Measurements from ENCODE around the gene P3H1. TPM values are rescaled to one million over a fixed set of nuclear protein-coding genes. Genes with fewer than 3 reads are reported as not detected.
"Not testable (repeated sequence)": the region's sequence is repeated elsewhere in the genome, so short reads cannot be mapped to it uniquely, and the experiment has no call there.

Gene P3H1
- total and polyA plus RNA-seq, 12 donors: 23.7 to 178 (median 46.8) TPM

- no peak for DNase-seq
- 90 to 100% (median 97%) methylated on average over 1 of the region's 1 CpG for WGBS, 4 donors
- Histone ChIP-seq H3K4me1 (replicated peaks in 1 of 2) (no peaks in the 10 kb centered on the region), H3K36me3 (replicated peaks in 1 of 2) (no peaks in the 10 kb centered on the region), H3K27ac (no peak overlapping the region), H3K27me3 (no peaks in the 10 kb centered on the region), H3K9me3 (replicated peaks in 1 of 3) (no peaks in the 10 kb centered on the region), H3K4me3 (no peak overlapping the region)
- no peak for TF ChIP-seq CTCF (IDR thresholded peaks at IDR 0.05)
- no peak for TF ChIP-seq POLR2A (IDR thresholded peaks at IDR 0.05)
- intact Hi-C loops (cut with DNase I): no loop called here
These were observed 46.0 kb downstream of the P3H1 start for GRCh38 chr1:42720868-42721267.

- H3K36me3 ChIP-seq (replicated peaks in 1 of 2); H3K27ac ChIP-seq; H3K27me3 ChIP-seq; H3K4me1 ChIP-seq (replicated peaks in 1 of 2); DNase-seq; H3K4me3 ChIP-seq; intact Hi-C loops (cut with DNase I): not testable (repeated sequence)
- H3K9me3 ChIP-seq (replicated peaks in 1 of 3): peaks cover 0 to 16% (median 0%) of the 10 kb centered on the region in 3 donors
These were observed 52.4 kb downstream of the P3H1 start for GRCh38 chr1:42714441-42714840.

- Histone ChIP-seq H3K36me3 (replicated peaks in 1 of 2) (no peaks in the 10 kb centered on the region), H3K27ac (no peak overlapping the region), H3K4me1 (replicated peaks in 1 of 2) (no peaks in the 10 kb centered on the region), H3K4me3 (no peak overlapping the region), H3K9me3 (replicated peaks in 1 of 3) (peaks cover 0 to 16% (median 0%) of the 10 kb centered on the region in 3 donors), H3K27me3 (no peaks in the 10 kb centered on the region)
- no peak for DNase-seq
- intact Hi-C loops (cut with DNase I): no loop called here
- TF ChIP-seq CTCF (IDR thresholded peaks at IDR 0.05) (no peak), POLR2A (IDR thresholded peaks at IDR 0.05) (no peak)
These were observed 53.5 kb downstream of the P3H1 start for GRCh38 chr1:42713293-42713692.

- H3K27me3 ChIP-seq; DNase-seq; H3K36me3 ChIP-seq (replicated peaks in 1 of 2); H3K4me3 ChIP-seq; H3K4me1 ChIP-seq (replicated peaks in 1 of 2); H3K27ac ChIP-seq; intact Hi-C loops (cut with DNase I): not testable (repeated sequence)
- peaks cover 0 to 16% (median 0%) of the 10 kb centered on the region in 3 donors for H3K9me3 ChIP-seq (replicated peaks in 1 of 3)
- 94 to 100% (median 99%) methylated on average over 3 of the region's 3 CpGs for WGBS, 4 donors
These were observed 54.0 kb downstream of the P3H1 start for GRCh38 chr1:42712808-42713207.

GRCh38 chr1:42703888-42704464, 62.9 kb downstream of the P3H1 start:
- TF ChIP-seq CTCF (IDR thresholded peaks at IDR 0.05) (no peak), POLR2A (IDR thresholded peaks at IDR 0.05) (no peak)
- DNase-seq: no peak
- no peaks in the 10 kb centered on the region for H3K9me3 ChIP-seq (replicated peaks in 1 of 3)
- whole genome bisulfite sequencing, 4 donors: 93 to 96% (median 96%) methylated on average over 7 of the region's 7 CpGs
- no peaks in the 10 kb centered on the region for H3K27me3 ChIP-seq
- no peaks in the 10 kb centered on the region for H3K4me1 ChIP-seq (replicated peaks in 1 of 2)
- intact Hi-C loops (cut with DNase I): no loop called here
- no peak overlapping the region for H3K27ac ChIP-seq
- no peak overlapping the region for H3K4me3 ChIP-seq
- peaks cover 0 to 57% of the 10 kb centered on the region in 2 donors for H3K36me3 ChIP-seq (replicated peaks in 1 of 2)

All from adrenal gland (tissue), 12 donors.